Skeletal muscle satellite cell (primary cell): ENCODE data around the gene TBC1D16.
"Not testable (repeated sequence)": the region's sequence is repeated elsewhere in the genome, so short reads cannot be mapped to it uniquely, and the experiment has no call there.

Source experiments
- H3K27me3 ChIP-seq: 2 replicates; pipeline ENCODE4 v1.7.0; 2013; ENCODE audit warnings: low read length; ENCODE audit not compliant: control insufficient read depth, insufficient read depth
- H3K36me3 ChIP-seq: 2 replicates; pipeline ENCODE4 v1.7.0; 2013; ENCODE audit warnings: mild to moderate bottlenecking, control low read depth, low read length; ENCODE audit not compliant: insufficient read depth
- H3K4me1 ChIP-seq: 2 replicates; pipeline ENCODE4 v1.7.0; 2013; ENCODE audit warnings: low read length; ENCODE audit not compliant: control insufficient read depth, insufficient read depth
- H3K4me2 ChIP-seq: 2 replicates; pipeline ENCODE4 v1.7.0; 2013; ENCODE audit warnings: mild to moderate bottlenecking, low read length
- H3K4me3 ChIP-seq: 2 replicates; pipeline ENCODE4 v1.7.0; 2013; ENCODE audit warnings: low read length
- H3K9ac ChIP-seq: 2 replicates; pipeline ENCODE4 v1.7.0; 2013; ENCODE audit warnings: mild to moderate bottlenecking, low read depth, low read length, moderate library complexity
- H3K9me3 ChIP-seq: replicated peaks from 2 replicates; pipeline ENCODE4 v1.7.0; 2013; ENCODE audit warnings: mild to moderate bottlenecking, control low read depth, low read length

TBC1D16 gene

GRCh38 chr17:80049986-80050385, 14.3 kb upstream of the TBC1D16 start:
- Histone ChIP-seq H3K4me1 (no peaks in the 10 kb centered on the region), H3K9ac (no peak overlapping the region), H3K36me3 (no peaks in the 10 kb centered on the region), H3K9me3 (no peaks in the 10 kb centered on the region), H3K4me2 (no peak overlapping the region), H3K4me3 (no peak overlapping the region), H3K27me3 (no peaks in the 10 kb centered on the region)

GRCh38 chr17:80047176-80047575, 11.5 kb upstream of the TBC1D16 start:
- Histone ChIP-seq H3K9me3 (no peaks in the 10 kb centered on the region), H3K4me3 (no peak overlapping the region), H3K27me3 (no peaks in the 10 kb centered on the region), H3K9ac (no peak overlapping the region), H3K36me3 (no peaks in the 10 kb centered on the region), H3K4me2 (no peak overlapping the region), H3K4me1 (no peaks in the 10 kb centered on the region)

GRCh38 chr17:80046709-80047108, 11.0 kb upstream of the TBC1D16 start:
- not testable (repeated sequence) for H3K4me2 ChIP-seq, H3K27me3 ChIP-seq, H3K4me3 ChIP-seq, H3K4me1 ChIP-seq, H3K9me3 ChIP-seq, H3K36me3 ChIP-seq, H3K9ac ChIP-seq

GRCh38 chr17:80045703-80046102, 10.0 kb upstream of the TBC1D16 start:
- Histone ChIP-seq H3K9ac (no peak overlapping the region), H3K4me1 (no peaks in the 10 kb centered on the region), H3K27me3 (no peaks in the 10 kb centered on the region), H3K36me3 (no peaks in the 10 kb centered on the region), H3K4me2 (no peak overlapping the region), H3K4me3 (no peak overlapping the region), H3K9me3 (no peaks in the 10 kb centered on the region)

GRCh38 chr17:80043963-80044362, 8.3 kb upstream of the TBC1D16 start:
- H3K4me1 ChIP-seq: no peaks in the 10 kb centered on the region
- H3K4me3 ChIP-seq: no peak overlapping the region
- no peak overlapping the region for H3K9ac ChIP-seq
- H3K27me3 ChIP-seq: no peaks in the 10 kb centered on the region
- H3K4me2 ChIP-seq: no peak overlapping the region
- no peaks in the 10 kb centered on the region for H3K36me3 ChIP-seq
- H3K9me3 ChIP-seq: no peaks in the 10 kb centered on the region

- Histone ChIP-seq H3K27me3 (no peaks in the 10 kb centered on the region), H3K4me2 (peak overlapping the region; percentile 98), H3K4me3 (peak overlapping the region; percentile 96), H3K36me3 (no peaks in the 10 kb centered on the region), H3K4me1 (peaks cover 17% of the 10 kb centered on the region), H3K9me3 (no peaks in the 10 kb centered on the region), H3K9ac (peak overlapping the region; percentile 95)
Measured at GRCh38 chr17:80036715-80037477, 1.2 kb upstream of the TBC1D16 start.

GRCh38 chr17:80035937-80036714, 454 bp upstream of the TBC1D16 start, which contains the start of gene CCDC40:
Gene CCDC40 (plus strand): TSS chr17:80036642. CDS start chr17:80036663, 21 bp downstream.
- H3K9me3 ChIP-seq: no peaks in the 10 kb centered on the region
- peak within 1 kb of the TSS; percentile 95 for H3K9ac ChIP-seq
- peak within 1 kb of the TSS; percentile 96 for H3K4me3 ChIP-seq
- no peaks in the 10 kb centered on the region for H3K36me3 ChIP-seq
- peak within 1 kb of the TSS; percentile 98 for H3K4me2 ChIP-seq
- H3K4me1 ChIP-seq: peaks cover 25% of the 10 kb centered on the region
- H3K27me3 ChIP-seq: no peaks in the 10 kb centered on the region

- Histone ChIP-seq H3K9ac (peak overlapping the region; percentile 91), H3K27me3 (no peaks in the 10 kb centered on the region), H3K9me3 (no peaks in the 10 kb centered on the region), H3K4me2 (peak overlapping the region; percentile 87), H3K4me1 (peaks cover 36% of the 10 kb centered on the region), H3K4me3 (peak overlapping the region; percentile 91), H3K36me3 (no peaks in the 10 kb centered on the region)
Measured at GRCh38 chr17:80034791-80035686, 633 bp downstream of the TBC1D16 start.

- Histone ChIP-seq H3K36me3 (no peaks in the 10 kb centered on the region), H3K4me3 (no peak overlapping the region), H3K9me3 (no peaks in the 10 kb centered on the region), H3K4me1 (peaks cover 48% of the 10 kb centered on the region), H3K9ac (no peak overlapping the region), H3K27me3 (no peaks in the 10 kb centered on the region), H3K4me2 (peak overlapping the region; percentile 87)
Measured at GRCh38 chr17:80033840-80034239, 1.8 kb downstream of the TBC1D16 start.

GRCh38 chr17:80032614-80033171, 3.0 kb downstream of the TBC1D16 start:
- Histone ChIP-seq H3K9me3 (no peaks in the 10 kb centered on the region), H3K27me3 (no peaks in the 10 kb centered on the region), H3K4me2 (peak overlapping the region; percentile 41), H3K4me1 (peaks cover 59% of the 10 kb centered on the region), H3K4me3 (no peak overlapping the region), H3K9ac (no peak overlapping the region), H3K36me3 (no peaks in the 10 kb centered on the region)
